A673 (cell line): ENCODE results near the gene GOLM1. TPM values are rescaled to one million over a fixed set of nuclear protein-coding genes. Genes with fewer than 3 reads are reported as not detected.

ENCODE experiments used
- BruUV-seq: library from RNA; stranded (reverse); fragments of 400-500 nt; replicated peaks from 2 replicates; lab custom pipeline; 2021; lab: Mats Ljungman, UMichigan
- CTCF ChIA-PET: fragments of 300-600 bp; sonication (Branson Sonifier 250); formaldehyde crosslinking; loops from one replicate; lab custom pipeline; 2022; ENCODE audit warnings: antibody characterized with exemption; lab: Charles Lee
- POLR2A ChIA-PET: fragments of 300-600 bp; sonication (Branson Sonifier 250); formaldehyde crosslinking; loops from one replicate; lab custom pipeline; 2022; ENCODE audit warnings: antibody characterized with exemption; ENCODE audit not compliant: low non-redundant PET; lab: Charles Lee
- DNase-seq: peaks from one replicate; pipeline ENCODE4 v3.0.0-alpha.2; 2015; ENCODE audit warnings: low spot score
- H3K27ac ChIP-seq: fragments of 200-600 bp; sonication (generic); 2 replicates; pipeline ENCODE4 v1.5.1; 2016; ENCODE audit warnings: mixed run types, low read depth, mild to moderate bottlenecking, mixed read lengths, antibody characterized with exemption, low read length; ENCODE audit not compliant: poor library complexity, severe bottlenecking
- H3K27me3 ChIP-seq: fragments of 200-600 bp; sonication (generic); replicated peaks from 2 replicates; pipeline ENCODE4 v1.6.1; 2017; ENCODE audit warnings: mixed run types, low read depth, mild to moderate bottlenecking, mixed read lengths, antibody characterized with exemption, low read length; ENCODE audit not compliant: insufficient read depth, poor library complexity
- H3K36me3 ChIP-seq: fragments of 200-600 bp; sonication (generic); 2 replicates; pipeline ENCODE4 v1.6.1; 2016; ENCODE audit warnings: mixed run types, mild to moderate bottlenecking, mixed read lengths, antibody characterized with exemption, low read length; ENCODE audit not compliant: insufficient read depth, poor library complexity, severe bottlenecking
- H3K4me1 ChIP-seq: fragments of 200-600 bp; sonication (generic); 2 replicates; pipeline ENCODE4 v1.6.1; 2017; ENCODE audit warnings: mixed run types, mild to moderate bottlenecking, mixed read lengths, antibody characterized with exemption, low read length; ENCODE audit not compliant: insufficient read depth, poor library complexity, severe bottlenecking
- H3K4me3 ChIP-seq: fragments of 200-600 bp; sonication (generic); 2 replicates; pipeline ENCODE4 v1.5.1; 2016; ENCODE audit warnings: low read depth, mixed run types, mild to moderate bottlenecking, mixed read lengths, low read length; ENCODE audit not compliant: poor library complexity, severe bottlenecking
- H3K9me3 ChIP-seq: fragments of 200-600 bp; sonication (generic); 2 replicates; pipeline ENCODE4 v1.6.1; 2016; ENCODE audit warnings: mixed run types, low read depth, mild to moderate bottlenecking, mixed read lengths, antibody characterized with exemption, low read length; ENCODE audit not compliant: poor library complexity, severe bottlenecking
- EZH2 ChIP-seq: fragments of 200-600 bp; sonication (generic); IDR thresholded peaks from 2 replicates; pipeline ENCODE4 v1.6.1; 2017; ENCODE audit warnings: borderline replicate concordance, low read depth, mild to moderate bottlenecking, mixed read lengths, antibody characterized with exemption, low read length; ENCODE audit not compliant: poor library complexity, severe bottlenecking
- intact Hi-C: fragments of 100-400 bp; cut with micrococcal nuclease; formaldehyde crosslinking; loops from one replicate; pipeline ENCODE4 v1.10.0; 2022; ENCODE audit not compliant: unreplicated experiment
- total RNA-seq: library from RNA; stranded (reverse); gene quantifications from 2 replicates; pipeline ENCODE4 v1.2.3, GENCODE V29; 2021
- TF ChIP-seq, protein P1 (sequence below): fragments of 300-800, 200-600 bp; sonication (generic); conservative IDR thresholded peaks from 2 replicates; pipeline ENCODE4 v1.5.1; 2017; ENCODE audit warnings: low read depth, mild to moderate bottlenecking, antibody characterized with exemption, low read length, moderate library complexity, mixed read lengths

Gene GOLM1
- total RNA-seq, 1 experiment from 2014 or later, result 86.1 TPM

DNA sequence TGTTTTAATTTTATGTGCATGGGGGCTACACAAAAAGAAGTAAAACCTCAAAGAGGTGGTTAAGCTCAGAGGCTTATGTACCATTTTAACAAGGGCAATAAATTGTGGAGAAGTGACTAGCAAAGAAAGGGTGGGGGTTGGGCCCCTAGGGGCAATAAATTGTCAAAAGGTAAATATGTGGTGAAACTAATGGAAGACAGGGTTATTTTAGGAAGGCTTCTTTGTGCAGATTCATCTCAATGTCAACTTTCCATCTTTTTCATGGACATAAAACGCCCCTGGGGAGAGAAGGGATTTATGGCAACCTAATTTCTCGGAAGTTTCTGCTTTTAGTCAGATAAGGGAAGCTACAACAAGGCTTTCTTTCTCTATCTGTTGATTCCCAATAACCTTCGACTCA is 42.5 kb upstream of the GOLM1 start:
- no peak for DNase-seq
- Histone ChIP-seq H3K4me1 (no peaks in the 10 kb centered on the region), H3K9me3 (no peaks in the 10 kb centered on the region), H3K27ac (no peak overlapping the region), H3K4me3 (no peak overlapping the region), H3K27me3 (no peaks in the 10 kb centered on the region), H3K36me3 (no peaks in the 10 kb centered on the region)
- ChIA-PET POLR2A (no interaction called here), CTCF (no interaction called here)
- no TSS peak for BruUV-seq
- TF ChIP-seq EZH2, result no peak
- TF ChIP-seq, protein P1, sequence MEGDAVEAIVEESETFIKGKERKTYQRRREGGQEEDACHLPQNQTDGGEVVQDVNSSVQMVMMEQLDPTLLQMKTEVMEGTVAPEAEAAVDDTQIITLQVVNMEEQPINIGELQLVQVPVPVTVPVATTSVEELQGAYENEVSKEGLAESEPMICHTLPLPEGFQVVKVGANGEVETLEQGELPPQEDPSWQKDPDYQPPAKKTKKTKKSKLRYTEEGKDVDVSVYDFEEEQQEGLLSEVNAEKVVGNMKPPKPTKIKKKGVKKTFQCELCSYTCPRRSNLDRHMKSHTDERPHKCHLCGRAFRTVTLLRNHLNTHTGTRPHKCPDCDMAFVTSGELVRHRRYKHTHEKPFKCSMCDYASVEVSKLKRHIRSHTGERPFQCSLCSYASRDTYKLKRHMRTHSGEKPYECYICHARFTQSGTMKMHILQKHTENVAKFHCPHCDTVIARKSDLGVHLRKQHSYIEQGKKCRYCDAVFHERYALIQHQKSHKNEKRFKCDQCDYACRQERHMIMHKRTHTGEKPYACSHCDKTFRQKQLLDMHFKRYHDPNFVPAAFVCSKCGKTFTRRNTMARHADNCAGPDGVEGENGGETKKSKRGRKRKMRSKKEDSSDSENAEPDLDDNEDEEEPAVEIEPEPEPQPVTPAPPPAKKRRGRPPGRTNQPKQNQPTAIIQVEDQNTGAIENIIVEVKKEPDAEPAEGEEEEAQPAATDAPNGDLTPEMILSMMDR, result no peak
- intact Hi-C loops, result no loop called here

DNA sequence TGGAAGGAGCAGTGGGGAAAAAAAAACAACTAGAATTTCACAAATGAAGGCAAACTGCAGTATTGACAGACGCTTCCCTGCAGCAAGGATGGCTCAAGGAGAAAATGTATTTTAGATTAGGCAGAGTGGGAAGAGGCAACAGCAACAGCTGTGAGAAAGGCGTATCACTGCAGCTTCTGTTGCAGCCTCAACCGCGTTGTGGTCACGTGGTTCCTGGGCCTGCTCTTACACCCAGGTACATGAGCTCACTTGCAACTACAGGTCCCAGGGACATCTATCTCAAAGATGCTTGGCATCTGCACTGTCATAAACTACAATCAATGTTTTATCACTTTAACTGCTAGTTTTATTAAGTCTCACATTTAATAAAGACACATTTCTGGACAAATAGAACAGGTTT is 36.0 kb upstream of the GOLM1 start:
- POLR2A ChIA-PET, result no interaction called here
- Histone ChIP-seq H3K27me3 (no peaks in the 10 kb centered on the region), H3K27ac (no peak overlapping the region), H3K36me3 (no peaks in the 10 kb centered on the region), H3K4me3 (no peak overlapping the region), H3K9me3 (no peaks in the 10 kb centered on the region), H3K4me1 (no peaks in the 10 kb centered on the region)
- BruUV-seq, result no TSS peak
- no peak for TF ChIP-seq EZH2
- TF ChIP-seq, protein P1, result no peak
- intact Hi-C loops, result no loop called here
- CTCF ChIA-PET, result no interaction called here
- DNase-seq, result no peak

DNA sequence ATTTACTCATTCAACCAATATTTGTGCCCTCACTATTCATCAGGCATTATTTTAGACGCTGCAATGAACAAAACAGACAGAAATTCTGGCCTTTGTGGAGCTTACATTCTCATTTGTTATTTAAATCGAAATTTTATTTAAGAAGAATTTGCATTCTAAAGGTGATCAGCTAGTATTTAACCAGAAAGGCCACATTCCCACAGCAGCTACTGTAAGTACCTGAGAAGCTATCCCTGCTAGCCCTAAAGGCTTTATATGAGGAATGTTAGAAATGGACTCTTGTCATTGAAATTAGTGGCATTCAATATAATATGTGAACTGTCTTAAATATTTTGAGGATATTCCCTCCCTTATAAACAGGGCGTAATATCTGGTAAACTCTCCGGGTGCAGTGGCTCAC is 35.0 kb upstream of the GOLM1 start:
- no peak for TF ChIP-seq EZH2
- TF ChIP-seq, protein P1, result no peak
- intact Hi-C loops, result no loop called here
- H3K27me3 ChIP-seq, result no peaks in the 10 kb centered on the region
- H3K4me1 ChIP-seq, result no peaks in the 10 kb centered on the region
- H3K9me3 ChIP-seq, result no peaks in the 10 kb centered on the region
- H3K27ac ChIP-seq, result no peak overlapping the region
- CTCF ChIA-PET, result no interaction called here
- BruUV-seq, result no TSS peak
- POLR2A ChIA-PET, result no interaction called here
- no peak overlapping the region for H3K4me3 ChIP-seq
- no peaks in the 10 kb centered on the region for H3K36me3 ChIP-seq
- DNase-seq, result no peak
